AG08396 (cell line): ENCODE data around the gene CD8B.

Experiments
- DNase-seq: peaks from one replicate; pipeline ENCODE4 v3.0.0; 2012; ENCODE audit warnings: low spot score, mixed read lengths

The CD8B gene

DNA sequence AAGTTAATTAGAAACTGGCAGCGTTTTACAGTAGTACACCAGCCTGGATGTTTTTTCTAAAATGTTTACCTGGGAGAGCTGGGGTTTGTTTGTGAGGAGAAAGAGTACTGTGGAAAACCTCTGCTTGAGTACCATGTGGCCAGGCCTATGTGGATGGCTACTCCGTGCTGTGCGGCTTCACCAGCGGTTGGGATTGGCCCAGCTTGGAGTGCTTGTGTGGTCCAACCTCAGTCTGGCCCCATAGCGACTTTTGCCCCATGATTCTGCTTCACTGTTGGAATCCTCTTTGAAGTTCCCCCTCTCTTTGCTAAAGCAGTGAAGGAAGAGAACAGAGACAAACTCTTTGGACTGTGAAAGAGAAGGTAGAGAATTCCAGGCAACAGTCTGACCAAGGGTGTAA lies 86.8 kb downstream of the CD8B start:
- DNase-seq: no peak

DNA sequence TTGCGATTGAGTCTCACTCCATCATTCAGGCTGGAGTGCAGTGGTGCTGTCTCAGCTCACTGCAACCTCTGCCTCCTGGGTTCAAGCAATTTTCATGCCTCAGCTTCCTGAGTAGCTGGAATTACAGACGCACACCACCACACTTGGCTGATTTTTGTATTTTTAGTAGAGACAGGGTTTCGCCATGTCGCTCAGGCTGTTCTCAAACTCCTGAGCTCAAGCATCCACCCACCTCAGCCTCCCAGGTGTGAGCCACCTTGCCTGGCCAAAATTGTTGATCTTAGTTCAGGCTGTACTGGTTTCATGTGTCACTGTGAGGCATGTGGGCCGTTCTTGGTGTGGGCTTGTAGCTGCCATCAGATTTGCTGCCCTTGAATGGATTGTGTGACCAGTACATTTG lies 89.1 kb downstream of the CD8B start:
- no peak for DNase-seq

DNA sequence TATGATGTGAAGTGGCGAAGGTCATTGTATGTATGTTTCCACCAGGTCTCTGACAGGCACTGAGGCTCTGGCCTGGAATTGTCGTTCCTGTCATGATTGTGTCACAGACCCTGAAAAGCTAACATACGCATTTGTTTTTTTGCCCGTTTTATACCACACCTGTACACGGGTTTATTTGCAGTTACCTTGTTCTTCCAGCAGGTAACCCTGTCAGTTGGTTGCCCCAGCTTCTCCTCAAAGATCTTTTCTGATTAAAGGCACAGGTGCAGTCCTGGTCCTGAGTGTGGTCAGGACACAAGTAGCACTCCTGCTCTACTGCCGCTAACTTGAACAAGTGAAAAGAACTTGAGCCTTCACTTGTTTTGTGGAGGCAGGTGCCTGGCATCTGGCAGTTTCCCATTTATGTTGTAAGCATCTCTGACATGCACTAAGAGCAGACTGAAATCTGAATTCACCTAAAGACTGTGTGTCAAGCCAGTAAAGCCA lies 90.8 kb downstream of the CD8B start:
- DNase-seq: no peak

DNA sequence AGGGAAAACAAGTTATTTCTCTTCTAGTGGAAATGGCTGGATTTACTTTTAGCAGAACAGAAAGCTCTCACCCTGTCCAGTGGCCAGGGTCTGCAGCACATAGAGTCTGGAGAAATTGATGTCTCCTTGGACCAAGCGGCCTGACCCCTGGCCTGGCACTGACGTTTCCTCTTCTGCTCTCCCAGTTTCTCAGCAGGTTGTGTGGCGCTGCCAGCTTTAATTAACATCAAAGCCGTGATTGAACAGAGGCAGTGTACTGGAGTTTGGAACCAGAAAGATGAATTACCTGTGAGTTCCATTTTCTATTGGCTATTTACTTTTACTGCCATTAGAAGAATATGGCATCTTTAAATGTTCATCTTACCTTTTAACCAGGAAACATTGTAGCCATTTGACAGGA lies 91.8 kb downstream of the CD8B start:
- DNase-seq: no peak

DNA sequence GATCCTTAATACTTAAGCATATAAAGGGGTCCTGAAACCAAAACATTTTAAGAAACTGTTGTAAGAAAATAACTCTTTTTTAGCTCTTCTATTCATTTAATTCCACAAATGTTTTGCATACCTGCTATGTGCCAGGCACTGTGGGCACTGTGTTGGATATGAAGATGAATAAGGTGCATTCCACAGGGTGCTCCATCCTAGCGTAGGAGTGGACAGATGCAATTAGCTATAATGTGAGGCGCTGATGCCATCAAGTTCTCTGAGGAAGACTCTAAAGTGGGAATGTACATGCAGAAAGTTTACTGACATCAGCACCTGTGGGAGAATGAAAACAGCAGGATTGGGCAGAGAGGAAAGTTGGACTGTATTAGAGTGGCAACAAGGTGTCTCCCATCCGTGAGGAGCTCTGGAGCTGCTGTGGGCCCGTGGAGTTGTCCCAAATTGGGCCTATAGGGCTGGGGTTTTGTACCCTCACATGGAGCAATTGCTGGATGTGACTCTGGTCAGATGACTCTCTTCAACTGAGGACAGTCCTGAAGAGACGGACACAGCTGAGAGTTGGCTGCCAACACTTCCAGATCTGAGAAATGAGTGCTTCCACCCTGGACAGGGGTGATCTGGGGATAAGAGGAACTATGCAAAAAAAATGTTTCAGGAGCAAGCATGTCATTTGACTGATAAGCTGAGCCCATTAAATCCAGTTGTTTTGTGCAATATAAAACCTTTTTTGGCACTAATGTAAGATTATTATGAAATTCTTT lies 93.3 kb downstream of the CD8B start:
- DNase-seq: no peak
